ENCODE data around the gene ELF2. TPM values are rescaled to one million over a fixed set of nuclear protein-coding genes. Genes with fewer than 3 reads are reported as not detected.

Gene ELF2
- total and polyA plus RNA-seq, 2 of the 8 experiments (the other 6 are each of a cell fraction or from before 2014, with no cell fraction given), result 21.1 to 44.3 TPM

- H4K20me1 ChIP-seq (replicated peaks in 1 of 2; ENCODE audit: control insufficient read depth in 1 of 2, insufficient read depth in 2 of 2, low read length in 2 of 2), result no peaks in the 10 kb centered on the region
- H2BK120ac ChIP-seq (replicated peaks; ENCODE audit: low read depth, low read length), result no peak overlapping the region
- H3K4ac ChIP-seq (replicated peaks; ENCODE audit: insufficient read length, low read depth, low read length), result no peak overlapping the region
- H3K23ac ChIP-seq (ENCODE audit: insufficient read length), result no peak overlapping the region
- no peak overlapping the region for H3K27ac ChIP-seq (ENCODE audit: low read depth, low read length)
- no peak overlapping the region for H3K9ac ChIP-seq (replicated peaks in 1 of 4; ENCODE audit: extremely low read depth in 1 of 4, low read depth in 3 of 4, low read length in 3 of 4)
- peaks cover 0 to 76% of the 10 kb centered on the region in 2 experiments; a peak in 3 of 4 replicates for H3K79me2 ChIP-seq (ENCODE audit: control insufficient read depth in 1 of 2, insufficient read depth in 2 of 2, low read length in 2 of 2)
- H3K4me3 ChIP-seq (ENCODE audit: extremely low read depth in 1 of 4, insufficient read depth in 2 of 4, low read depth in 3 of 4, low read length in 4 of 4), result no peak overlapping the region
- H4K8ac ChIP-seq (ENCODE audit: extremely low read depth, insufficient read depth, low read length), result no peak overlapping the region
- POLR2A ChIA-PET (ENCODE audit: partially characterized antibody), result interaction anchor here (0.5 to 3.8 kb wide), 2 partner anchors 25 to 31 kb away, joined by 3 to 44 read pairs; partner anchors contain the start of gene ELF2
- WGBS, 2 experiments (ENCODE audit: extremely low coverage in 1 of 2, insufficient coverage in 1 of 2, insufficient read length in 1 of 2, insufficient replicate concordance in 2 of 2, low coverage in 1 of 2, low lambda C conversion rate in 2 of 2, missing lambda C conversion rate in 1 of 2), result 91% methylated on average over 2 of the region's 2 CpGs; no CpG with 5 or more reads in 1 of the 2 experiments
- H3K4me2 ChIP-seq (ENCODE audit: insufficient read depth in 1 of 2, low read depth in 2 of 2, low read length in 2 of 2), result no peak overlapping the region
- no peak overlapping the region for H3K14ac ChIP-seq (ENCODE audit: insufficient read length)
- no peak overlapping the region for H3K56ac ChIP-seq (replicated peaks; ENCODE audit: insufficient read length, low read depth, low read length)
- DNase-seq (ENCODE audit: low read depth in 1 of 2, low spot score in 2 of 2), result no peak
- no peak overlapping the region for H2BK15ac ChIP-seq (ENCODE audit: low read length)
- no peak overlapping the region for H2BK20ac ChIP-seq (ENCODE audit: low read length)
- H2BK5ac ChIP-seq (ENCODE audit: low read depth, low read length), result no peak overlapping the region
- H3K9me3 ChIP-seq (ENCODE audit: insufficient read depth in 2 of 2, low read depth in 1 of 2, low read length in 1 of 2), result no peaks in the 10 kb centered on the region
- no peaks in the 10 kb centered on the region for H3K79me1 ChIP-seq (ENCODE audit: low read depth, low read length)
- no peaks in the 10 kb centered on the region; the same call in 1 of the 2 replicates for H3K23me2 ChIP-seq (ENCODE audit: low read depth, low read length)
- H3K18ac ChIP-seq (ENCODE audit: extremely low read depth, low read length), result peak overlapping the region; percentile 15; the same call in 1 of the 2 replicates
- H2BK12ac ChIP-seq (ENCODE audit: low read depth, low read length), result 0 out of 2 replicates have a peak overlapping the region, but pooled peaks have one; percentile 35
- no peaks in the 10 kb centered on the region for H3K36me3 ChIP-seq (ENCODE audit: control insufficient read depth in 2 of 4, insufficient read depth in 4 of 4, low read length in 3 of 4)
- H3K4me1 ChIP-seq (replicated peaks in 1 of 4; ENCODE audit: control insufficient read depth in 3 of 4, insufficient read depth in 4 of 4, low read length in 3 of 4), result peaks cover 5 to 15% (median 9%) of the 10 kb centered on the region in 4 experiments
- no peak overlapping the region for H4K91ac ChIP-seq (replicated peaks; ENCODE audit: insufficient read length, low read length)
- H3K27me3 ChIP-seq (replicated peaks in 1 of 4; ENCODE audit: control insufficient read depth in 3 of 4, extremely low read depth in 1 of 4, insufficient read depth in 3 of 4, low read length in 3 of 4), result no peaks in the 10 kb centered on the region
- no peak overlapping the region for H2AFZ ChIP-seq (ENCODE audit: low read length)
- CTCF ChIA-PET (ENCODE audit: partially characterized antibody), result interaction anchor here (0.8 kb wide), 2 partner anchors 24 to 54 kb away, joined by 3 to 4 read pairs; no protein-coding TSS in a partner anchor
- no peak overlapping the region for H2AK5ac ChIP-seq (ENCODE audit: low read depth, low read length)
- no peak for FAIRE-seq
- H4K5ac ChIP-seq (ENCODE audit: insufficient read length, low read depth, low read length), result peak overlapping the region; percentile 90
- TF ChIP-seq KDM1A (IDR thresholded peaks at IDR 0.05; ENCODE audit: borderline replicate concordance, low read length) (peak; percentile 95), CTBP2 (IDR thresholded peaks at IDR 0.05; ENCODE audit: borderline replicate concordance, insufficient read depth, insufficient read length, low read length) (no peak), RBBP5 (IDR thresholded peaks at IDR 0.05; ENCODE audit: borderline replicate concordance, low read depth, low read length) (no peak), HDAC2 (IDR thresholded peaks at IDR 0.05; ENCODE audit: borderline replicate concordance in 1 of 2, low read depth in 2 of 2, low read length in 2 of 2) (peak in 1 of 2 experiments; percentile 91; a peak in 1 of 4 replicates), POLR2AphosphoS5 (IDR thresholded peaks at IDR 0.05; ENCODE audit: low read depth, low read length) (no peak)
Measured at GRCh38 chr4:139152249-139152648, 24.8 kb downstream of the ELF2 start.
